GM21717 (cell line): ENCODE data around the gene ENTPD1.
"Not testable (repeated sequence)": the region's sequence is repeated elsewhere in the genome, so short reads cannot be mapped to it uniquely, and the experiment has no call there.

Source experiments
- ATAC-seq: cut with Tn5 transposase; IDR thresholded peaks from one replicate; pipeline ENCODE4 v1.9.1; 2021; ENCODE audit warnings: mild to moderate bottlenecking, moderate library complexity; ENCODE audit not compliant: unreplicated experiment

Gene ENTPD1

DNA sequence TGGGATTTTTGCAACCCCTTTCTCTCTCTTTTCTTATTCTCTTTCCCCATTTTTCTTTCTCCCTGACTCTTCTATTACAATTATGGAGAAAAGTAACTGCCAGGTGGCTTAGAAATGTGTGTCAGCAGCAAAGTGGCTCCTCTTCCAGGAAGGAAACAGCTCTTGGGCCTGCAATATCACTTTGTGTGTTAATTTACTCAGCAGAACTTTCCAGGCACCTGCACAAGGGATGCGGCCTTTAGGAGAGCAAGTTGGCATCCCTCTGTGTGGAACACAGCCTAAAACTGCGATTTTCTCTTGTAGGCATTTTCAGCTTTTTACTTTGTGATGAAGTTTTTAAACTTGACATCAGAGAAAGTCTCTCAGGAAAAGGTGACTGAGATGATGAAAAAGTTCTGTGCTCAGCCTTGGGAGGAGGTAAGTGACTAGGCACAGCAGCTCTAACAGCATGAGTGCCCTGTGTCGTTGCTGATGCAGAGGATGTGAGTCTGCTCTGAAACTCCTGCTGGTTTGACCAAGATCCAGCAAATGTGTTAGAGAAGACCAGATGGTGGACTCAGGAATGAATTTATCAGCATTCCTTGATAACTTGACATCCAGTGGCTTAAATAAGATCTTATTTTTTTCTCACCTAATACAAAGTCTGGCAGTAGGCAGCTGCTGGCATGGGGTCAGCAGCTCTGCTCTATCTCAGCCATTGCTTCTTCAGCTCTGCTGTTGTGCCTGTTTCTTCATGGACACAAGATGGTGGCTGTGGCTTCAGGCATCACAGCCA lies 104.4 kb downstream of the ENTPD1 start:
- no peak for ATAC-seq

DNA sequence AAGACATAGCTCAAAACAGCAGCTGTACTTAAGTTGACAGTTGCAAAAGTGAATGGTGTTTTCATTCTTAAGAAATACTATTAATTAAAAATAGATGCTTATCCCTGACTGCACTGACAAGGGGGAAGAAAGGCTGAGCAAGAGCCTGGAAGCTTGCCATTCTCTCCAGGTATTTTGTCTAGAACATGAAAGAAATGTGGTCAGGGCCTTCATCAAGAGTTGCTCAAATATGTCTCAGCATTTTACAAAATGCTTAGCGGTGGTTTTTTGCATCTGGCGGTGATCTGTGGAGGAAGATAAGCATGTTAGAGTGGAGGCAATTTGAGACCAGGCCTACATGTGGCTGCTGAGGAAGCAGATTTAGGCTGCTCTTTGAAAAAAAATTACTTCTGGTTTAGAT lies 105.4 kb downstream of the ENTPD1 start:
- no peak for ATAC-seq

DNA sequence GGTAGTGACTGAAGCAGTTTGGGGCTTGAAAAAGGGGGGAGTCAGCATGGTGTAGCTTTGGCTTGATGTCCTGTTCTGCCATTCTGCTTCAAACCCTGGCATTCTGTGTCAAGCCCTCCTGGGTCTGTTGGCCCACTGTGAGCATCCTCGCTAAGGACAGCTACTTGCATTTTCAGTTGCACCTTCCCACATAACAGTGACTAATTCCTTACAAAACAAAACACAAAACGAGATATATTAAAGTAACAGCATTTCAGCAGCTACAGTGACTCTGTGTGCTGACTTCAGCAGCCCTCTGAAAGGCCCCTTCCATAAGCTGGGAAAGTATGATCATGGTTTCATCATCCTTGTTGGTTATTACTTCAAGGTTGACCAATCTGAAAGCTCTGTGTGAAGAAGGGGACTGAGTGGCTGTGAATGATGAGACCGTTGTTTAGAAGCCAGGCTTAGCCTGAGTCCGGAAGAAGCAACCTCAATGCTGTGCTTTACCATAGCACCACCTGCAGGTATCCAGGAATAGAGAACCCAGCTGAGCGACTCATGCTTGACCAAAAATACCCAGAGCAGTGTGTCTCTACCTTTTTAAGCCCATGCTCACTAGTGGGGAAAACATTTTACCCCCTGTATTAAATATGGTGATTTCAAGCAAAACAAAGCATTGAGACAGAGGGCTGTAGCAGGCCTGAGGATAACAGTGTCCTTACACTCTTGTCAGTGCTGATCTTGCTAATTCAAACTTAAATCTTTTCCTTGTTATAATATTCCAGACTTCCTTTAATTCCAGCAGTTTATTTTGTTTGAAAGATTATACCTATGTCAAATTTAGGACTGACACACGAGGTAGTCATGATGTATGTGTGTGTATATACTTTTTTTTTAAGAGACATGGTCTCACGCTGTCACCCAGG lies 109.2 kb downstream of the ENTPD1 start:
- ATAC-seq: peak; percentile 90

DNA sequence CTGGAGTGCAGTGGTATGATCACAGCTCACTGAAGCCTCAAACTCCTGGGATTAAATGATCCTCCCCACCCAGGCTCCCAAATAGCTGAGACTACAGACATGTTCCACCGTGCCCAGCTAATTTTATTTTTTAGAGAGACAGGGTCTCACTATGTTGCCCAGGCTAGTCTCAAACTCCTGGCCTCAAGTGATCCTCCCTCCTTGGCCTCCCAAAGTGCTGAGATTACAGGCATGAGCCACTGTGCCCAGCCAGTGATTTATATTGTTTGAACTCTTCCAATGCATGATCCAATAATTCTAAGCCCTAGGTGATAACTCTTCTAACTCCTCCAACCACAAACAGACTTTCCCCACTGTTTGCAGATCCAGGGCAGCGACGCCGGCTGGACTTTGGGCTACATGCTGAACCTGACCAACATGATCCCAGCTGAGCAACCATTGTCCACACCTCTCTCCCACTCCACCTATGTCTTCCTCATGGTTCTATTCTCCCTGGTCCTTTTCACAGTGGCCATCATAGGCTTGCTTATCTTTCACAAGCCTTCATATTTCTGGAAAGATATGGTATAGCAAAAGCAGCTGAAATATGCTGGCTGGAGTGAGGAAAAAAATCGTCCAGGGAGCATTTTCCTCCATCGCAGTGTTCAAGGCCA lies 110.0 kb downstream of the ENTPD1 start:
- ATAC-seq: no peak

GRCh38 chr10:95866467-95866842 lies 110.5 kb downstream of the ENTPD1 start:
- ATAC-seq: no peak

DNA sequence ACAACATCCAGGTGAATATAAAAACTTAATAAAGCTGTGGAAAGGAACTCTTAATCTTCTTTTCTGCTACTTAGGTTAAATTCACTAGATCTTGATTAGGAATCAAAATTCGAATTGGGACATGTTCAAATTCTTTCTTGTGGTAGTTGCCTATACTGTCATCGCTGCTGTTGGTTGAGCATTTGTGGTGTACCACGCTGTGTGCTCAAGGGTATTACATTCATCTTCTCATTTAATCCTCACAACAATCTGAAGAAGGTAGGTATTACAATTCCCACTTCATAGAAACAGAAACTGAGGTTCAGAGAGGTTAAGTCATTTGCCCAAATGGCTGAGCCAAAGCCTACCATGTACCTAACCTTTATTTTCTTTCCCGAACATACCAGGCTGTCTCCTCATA lies 111.9 kb downstream of the ENTPD1 start:
- no peak for ATAC-seq

DNA sequence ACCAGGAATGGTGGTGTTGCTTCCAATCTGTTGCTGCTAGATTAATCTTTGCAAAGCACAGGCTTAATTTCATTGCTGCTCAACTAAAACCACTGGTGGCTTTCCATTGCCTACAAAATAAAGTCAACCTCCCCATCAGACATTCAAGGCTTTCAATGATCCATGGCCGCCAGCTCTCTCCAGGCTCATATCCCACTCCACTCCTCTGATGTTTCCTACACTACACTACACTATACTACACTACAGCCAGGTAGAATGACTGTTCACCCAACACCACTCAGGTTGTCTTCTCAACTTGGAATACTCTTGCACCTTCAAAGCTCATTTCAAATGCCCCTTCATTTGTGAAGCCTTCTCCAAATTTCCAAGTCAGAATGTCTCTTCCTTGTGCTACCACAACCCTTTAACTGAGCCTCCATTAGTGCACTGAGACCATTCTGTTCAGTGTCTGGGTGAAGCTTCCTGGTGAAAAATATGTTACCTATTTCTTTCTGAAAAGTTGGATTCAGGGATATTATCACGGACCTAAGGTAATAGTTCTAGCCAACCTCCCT lies 116.3 kb downstream of the ENTPD1 start:
- no peak for ATAC-seq

DNA sequence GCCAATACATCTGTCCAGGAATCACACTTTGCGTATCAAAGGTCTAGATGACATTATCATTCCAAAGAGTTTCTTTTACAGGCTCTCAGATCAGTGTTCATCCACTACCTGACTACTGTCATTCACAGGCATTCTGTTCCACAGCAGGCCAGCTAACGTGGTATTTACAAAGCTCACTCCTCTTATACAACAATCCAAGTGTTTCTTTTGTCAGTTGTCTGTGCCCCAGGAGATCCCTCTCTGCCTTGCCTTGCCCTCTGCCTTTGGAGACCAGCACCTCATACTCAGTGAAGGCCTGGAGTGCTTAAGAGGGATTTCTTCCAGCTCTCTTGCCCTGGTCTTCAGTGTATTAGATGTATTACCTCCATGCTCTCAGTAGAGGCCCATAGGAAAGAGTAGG lies 117.2 kb downstream of the ENTPD1 start:
- no peak for ATAC-seq

- no peak for ATAC-seq
Measured at GRCh38 chr10:95873651-95874050, 117.7 kb downstream of the ENTPD1 start.

DNA sequence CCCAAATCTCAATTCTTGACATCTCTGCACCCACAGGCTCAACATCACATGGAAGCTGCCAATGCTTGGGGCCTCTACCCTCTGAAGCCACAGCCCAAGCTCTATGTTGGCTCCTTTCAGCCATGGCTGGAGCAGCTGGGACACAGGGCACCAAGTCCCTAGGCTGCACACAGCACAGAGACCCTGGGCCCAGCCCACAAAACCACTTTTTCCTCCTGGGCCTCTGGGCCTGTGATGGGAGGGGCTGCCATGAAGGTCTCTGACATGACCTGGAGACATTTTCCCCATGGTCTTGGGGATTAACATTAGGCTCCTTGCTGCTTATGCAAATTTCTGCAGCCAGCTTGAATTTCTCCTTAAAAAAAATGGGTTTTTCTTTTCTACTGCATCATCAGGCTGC lies 118.8 kb downstream of the ENTPD1 start:
- ATAC-seq: not testable (repeated sequence)

GRCh38 chr10:95876756-95877155 lies 120.8 kb downstream of the ENTPD1 start:
- no peak for ATAC-seq

DNA sequence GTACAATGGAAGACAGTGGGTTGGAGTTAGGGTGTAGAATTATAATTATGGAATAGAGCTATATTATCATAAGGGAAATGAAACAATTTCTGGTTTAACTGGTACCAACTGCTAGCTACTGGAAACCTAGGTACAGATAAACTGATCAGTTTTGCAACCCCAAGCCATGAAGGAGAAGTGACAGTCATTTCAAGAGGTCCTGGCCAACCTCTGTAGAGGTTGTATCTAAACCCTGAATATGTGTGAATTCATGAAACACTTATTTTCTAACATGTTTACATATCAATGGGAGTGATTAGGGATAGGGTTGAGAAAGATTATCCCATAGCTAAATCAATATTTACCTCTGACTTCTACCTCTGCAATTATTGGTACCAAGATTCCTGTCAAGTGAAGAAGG lies 121.9 kb downstream of the ENTPD1 start:
- no peak for ATAC-seq

DNA sequence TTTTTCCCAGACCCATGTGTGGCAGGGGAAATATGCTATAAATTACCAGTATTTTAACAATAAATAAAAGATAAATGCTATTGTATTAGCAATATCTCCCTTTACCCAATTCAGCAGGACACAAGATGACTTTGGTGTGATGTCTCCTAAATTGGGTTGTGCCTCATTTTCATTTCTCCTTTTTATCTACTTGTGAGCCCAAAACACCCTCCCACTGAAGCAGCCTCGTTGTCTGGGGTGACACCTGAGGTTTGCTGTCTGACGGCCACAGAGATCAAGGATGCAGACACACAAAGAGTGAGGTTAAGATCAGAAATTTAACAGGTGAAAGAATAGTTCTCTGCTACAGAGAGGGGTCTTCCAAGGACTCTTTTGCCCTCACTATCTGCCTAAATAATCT lies 124.7 kb downstream of the ENTPD1 start:
- ATAC-seq: no peak

DNA sequence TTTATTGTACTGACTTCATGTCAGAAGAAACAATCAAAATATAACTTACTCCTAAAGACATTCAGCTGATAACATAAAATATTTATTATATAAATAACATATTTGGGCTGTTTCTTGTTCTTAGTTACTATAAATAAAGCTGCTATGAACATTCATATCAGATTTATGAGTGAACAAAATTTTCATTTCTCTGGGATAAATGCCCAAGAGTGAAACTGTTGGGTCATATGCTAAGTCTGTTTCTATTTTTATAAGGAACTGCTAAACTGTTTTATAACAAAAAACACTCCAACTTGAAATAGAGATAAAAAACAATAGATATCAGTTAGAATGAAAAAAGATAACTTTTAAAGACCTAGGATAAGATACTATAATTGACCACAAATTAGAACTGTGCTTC lies 125.4 kb downstream of the ENTPD1 start:
- no peak for ATAC-seq

DNA sequence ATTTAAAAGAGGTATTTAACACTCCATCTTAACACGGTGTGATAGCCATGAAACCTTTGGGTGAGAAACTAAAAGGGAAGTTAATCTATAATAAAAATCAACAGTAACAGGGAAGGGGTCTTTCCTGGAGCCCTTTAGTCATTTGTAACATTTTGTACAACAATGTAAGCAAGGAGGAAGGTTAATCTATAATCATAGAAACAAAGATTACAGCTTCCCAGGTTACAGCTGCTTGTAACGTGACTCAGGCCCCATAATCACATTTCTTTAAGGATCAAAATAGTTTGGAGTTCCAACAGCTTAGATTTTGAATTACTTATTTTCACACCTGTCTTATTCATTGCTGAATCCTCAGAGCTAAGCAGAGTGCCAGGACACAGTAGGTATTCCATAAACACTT lies 133.9 kb downstream of the ENTPD1 start:
- ATAC-seq: no peak

GRCh38 chr10:95896071-95896850 lies 140.3 kb downstream of the ENTPD1 start:
- no peak for ATAC-seq

DNA sequence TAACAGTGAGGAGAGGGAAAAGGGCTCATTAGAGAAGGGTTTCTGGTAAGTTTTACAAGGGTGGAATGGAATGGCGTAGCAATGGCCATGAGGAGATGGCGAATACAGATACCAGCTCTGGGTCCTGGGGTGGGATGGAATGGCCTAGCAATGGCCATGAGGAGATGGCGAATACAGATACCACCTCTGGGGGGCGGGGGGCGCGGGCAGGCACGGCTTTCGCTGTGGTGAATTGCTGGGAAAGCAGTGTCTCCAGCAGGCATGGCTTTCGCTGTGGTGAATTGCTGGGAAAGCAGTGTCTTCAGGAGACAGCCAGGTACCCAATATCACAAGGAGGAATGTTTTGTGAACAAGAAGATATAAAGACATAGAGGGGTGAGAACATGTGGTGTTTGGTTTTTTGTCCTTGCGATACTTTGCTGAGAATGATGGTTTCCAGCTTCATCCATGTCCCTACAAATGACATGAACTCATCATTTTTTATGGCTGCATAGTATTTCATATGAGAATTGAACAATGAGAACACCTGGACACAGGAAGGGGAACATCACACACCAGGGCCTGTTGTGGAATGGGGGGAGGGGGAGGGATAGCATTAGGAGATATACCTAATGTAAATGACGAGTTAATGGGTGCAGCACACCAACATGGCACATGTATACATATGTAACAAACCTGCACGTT lies 150.1 kb downstream of the ENTPD1 start:
- ATAC-seq: not testable (repeated sequence)

DNA sequence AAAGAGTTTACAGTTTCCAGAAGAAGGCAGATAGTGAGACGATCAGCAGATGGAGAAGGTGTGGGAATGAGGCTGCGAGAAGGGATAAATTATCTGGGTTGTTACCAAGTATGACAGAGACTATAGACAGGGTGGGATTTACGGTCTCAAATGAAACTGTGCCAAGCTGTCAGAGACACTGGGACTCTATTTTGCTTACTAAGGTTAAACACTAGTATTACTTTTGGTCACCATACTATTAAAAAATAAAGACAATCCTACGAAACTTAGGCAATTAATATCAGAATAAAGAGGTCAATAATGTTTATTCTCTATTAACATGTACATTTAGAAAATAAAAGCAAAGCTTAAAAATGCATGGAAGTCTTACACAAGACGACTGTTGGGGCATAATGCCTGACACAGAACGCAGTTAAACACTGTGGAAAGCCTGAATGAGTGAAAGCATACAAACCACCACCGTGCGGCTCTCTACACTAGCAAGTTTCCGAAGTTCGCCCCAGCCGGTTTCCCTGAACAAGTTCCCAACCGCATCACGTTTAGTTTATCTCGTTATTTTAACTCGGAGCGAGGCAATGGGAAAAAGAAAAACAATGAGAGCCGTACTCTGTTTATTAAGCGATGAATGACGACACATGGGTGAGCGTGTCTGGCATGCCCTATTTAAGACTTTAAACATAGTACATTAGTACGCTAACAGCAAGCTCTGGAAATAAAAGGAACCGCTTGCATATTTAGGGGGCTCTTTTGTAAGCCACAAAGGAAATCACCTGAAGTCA lies 150.9 kb downstream of the ENTPD1 start:
- peak; percentile 45 for ATAC-seq
